ENCODE results near the gene STOX1.
"Not testable (repeated sequence)": the region's sequence is repeated elsewhere in the genome, so short reads cannot be mapped to it uniquely, and the experiment has no call there.

Gene STOX1

GRCh38 chr10:68895041-68895440 is 67.7 kb downstream of the STOX1 start:
- DNase-seq: no peak

GRCh38 chr10:68897336-68897741 is 70.0 kb downstream of the STOX1 start:
- DNase-seq: peak; percentile 58 to 63

- DNase-seq: no peak
Measured at GRCh38 chr10:68899186-68899745, 71.9 kb downstream of the STOX1 start.

- DNase-seq: peak in 1 of 2 donors; percentile 83
Measured at GRCh38 chr10:68900427-68901104, 73.2 kb downstream of the STOX1 start.

GRCh38 chr10:68901105-68901927 is 74.0 kb downstream of the STOX1 start, which contains the start of gene DDX50:
TSS of gene DDX50 (plus strand) at chr10:68901315. CDS start at chr10:68901385, 70 bp downstream.
- DNase-seq: peak; percentile 100

- DNase-seq: no peak
Measured at GRCh38 chr10:68902382-68902781, 75.1 kb downstream of the STOX1 start.

- no peak for DNase-seq
Measured at GRCh38 chr10:68924593-68924992, 97.3 kb downstream of the STOX1 start.

GRCh38 chr10:68925489-68925888 is 98.2 kb downstream of the STOX1 start:
- DNase-seq: no peak

- DNase-seq: not testable (repeated sequence)
Measured at GRCh38 chr10:68929157-68929556, 101.8 kb downstream of the STOX1 start.

- not testable (repeated sequence) for DNase-seq
Measured at GRCh38 chr10:68929888-68930287, 102.6 kb downstream of the STOX1 start.

- not testable (repeated sequence) for DNase-seq
Measured at GRCh38 chr10:68932860-68933259, 105.5 kb downstream of the STOX1 start.

GRCh38 chr10:68934994-68935393 is 107.7 kb downstream of the STOX1 start:
- DNase-seq: no peak

GRCh38 chr10:68938117-68938516 is 110.8 kb downstream of the STOX1 start:
- no peak for DNase-seq

GRCh38 chr10:68938884-68939283 is 111.6 kb downstream of the STOX1 start:
- no peak for DNase-seq

GRCh38 chr10:68940917-68941316 is 113.6 kb downstream of the STOX1 start:
- not testable (repeated sequence) for DNase-seq

Data from inflammatory macrophage (primary cell).